Heart left ventricle (tissue), 13 donors: Measurements from ENCODE around the gene SERPINB4.

Experiments used
- POLR2A ChIP-seq, 2 donors: fragments of 450-650 bp; IDR thresholded peaks; one replicate each; pipeline ENCODE4 v1.6.1; 2017; ENCODE audit warnings: antibody characterized with exemption in 2 of 2, mild to moderate bottlenecking in 2 of 2, moderate library complexity in 2 of 2
- TF ChIP-seq, protein P1 (sequence below), 12 donors: fragments of 200-600 bp; sonication (generic) in 4 of 12; IDR thresholded peaks; one replicate each; pipeline versions ENCODE4 v1.5.0 to v1.8.0; 2018 to 2022; ENCODE audit warnings: antibody characterized with exemption in 12 of 12, mild to moderate bottlenecking in 5 of 12
- donor health status: ischemic (EF 13 %, LVEDD 7.1; RV severe dilation, severe dysfunction).
- donor health status: DM: no; HTN: yes; CAD: no.
- donor health status: DM: no; HTN: no; CAD: no.
- donor health status: ischemic (EF 25% LVEDD 6.9; RV normal size, moderate dysfunction).
- donor health status: ischemic (EF 25% LVEDD 5.7; RV mildly dilated, moderate dysfunction).
- donor health status: ischemic (EF 35%, LVEDD 5.7; RV mildly dilated, moderate dysfunction).
- donor health status: nonischemic (EF 11% LVEDD 7.7; RV severe dilation, severe dysfunction).
- donor health status: DM: yes; HTN: yes; CAD: no.
- donor health status: PGD.
- donor health status: ischemic (EF 29% LVEDD 5.4; RV normal size, mild dysfunction).
- donor health status: nonischemic (EF 23%, LVEDD 6.1; RV moderate dilation, normal function).

DNA sequence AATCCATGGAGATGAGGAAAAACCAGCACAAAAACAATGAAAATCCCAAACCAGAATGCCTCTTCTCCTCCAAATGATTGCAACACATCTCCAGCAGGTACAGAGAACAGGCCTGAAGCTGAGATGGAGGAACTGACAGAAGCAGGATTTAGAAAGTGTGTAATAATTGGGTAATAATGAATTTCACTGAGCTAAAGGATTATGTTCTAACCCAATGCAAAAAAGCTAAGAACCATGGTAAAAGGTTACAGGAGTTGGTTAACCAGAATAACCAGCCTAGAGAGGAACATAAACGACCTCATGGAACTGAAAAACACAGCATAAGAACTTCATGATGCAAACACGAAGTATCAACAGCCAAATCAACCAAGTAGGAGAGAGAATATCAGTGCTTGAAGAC is 45.0 kb upstream of the SERPINB4 start:
- TF ChIP-seq, protein P1, sequence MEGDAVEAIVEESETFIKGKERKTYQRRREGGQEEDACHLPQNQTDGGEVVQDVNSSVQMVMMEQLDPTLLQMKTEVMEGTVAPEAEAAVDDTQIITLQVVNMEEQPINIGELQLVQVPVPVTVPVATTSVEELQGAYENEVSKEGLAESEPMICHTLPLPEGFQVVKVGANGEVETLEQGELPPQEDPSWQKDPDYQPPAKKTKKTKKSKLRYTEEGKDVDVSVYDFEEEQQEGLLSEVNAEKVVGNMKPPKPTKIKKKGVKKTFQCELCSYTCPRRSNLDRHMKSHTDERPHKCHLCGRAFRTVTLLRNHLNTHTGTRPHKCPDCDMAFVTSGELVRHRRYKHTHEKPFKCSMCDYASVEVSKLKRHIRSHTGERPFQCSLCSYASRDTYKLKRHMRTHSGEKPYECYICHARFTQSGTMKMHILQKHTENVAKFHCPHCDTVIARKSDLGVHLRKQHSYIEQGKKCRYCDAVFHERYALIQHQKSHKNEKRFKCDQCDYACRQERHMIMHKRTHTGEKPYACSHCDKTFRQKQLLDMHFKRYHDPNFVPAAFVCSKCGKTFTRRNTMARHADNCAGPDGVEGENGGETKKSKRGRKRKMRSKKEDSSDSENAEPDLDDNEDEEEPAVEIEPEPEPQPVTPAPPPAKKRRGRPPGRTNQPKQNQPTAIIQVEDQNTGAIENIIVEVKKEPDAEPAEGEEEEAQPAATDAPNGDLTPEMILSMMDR (IDR thresholded peaks at IDR 0.05): no peak
- TF ChIP-seq POLR2A (IDR thresholded peaks at IDR 0.05): no peak
